ENCODE results near the gene RBM38.
"Not testable (repeated sequence)": the region's sequence is repeated elsewhere in the genome, so short reads cannot be mapped to it uniquely, and the experiment has no call there.

RBM38 gene

GRCh38 chr20:57390604-57391438 is at the start of gene RBM38:
Gene RBM38, plus strand, starts transcription at chr20:57391396. Its CDS starts 186 bp downstream, at chr20:57391582.
- H3K4me3 ChIP-seq (ENCODE audit: low read depth, low read length): peak within 1 kb of the TSS; percentile 69

GRCh38 chr20:57341663-57342062 is 49.5 kb upstream of the RBM38 start:
- TF ChIP-seq CTCF (IDR thresholded peaks at IDR 0.05; ENCODE audit: low read depth, low read length): no peak

More at GRCh38 chr20:57390604-57391438, at the start of gene RBM38:
- no peak for TF ChIP-seq CTCF (IDR thresholded peaks at IDR 0.05; ENCODE audit: low read depth, low read length)

GRCh38 chr20:57342829-57343228 is 48.4 kb upstream of the RBM38 start:
- H3K4me3 ChIP-seq (ENCODE audit: low read depth, low read length): no peak overlapping the region
- TF ChIP-seq CTCF (IDR thresholded peaks at IDR 0.05; ENCODE audit: low read depth, low read length): no peak

More at GRCh38 chr20:57341663-57342062, 49.5 kb upstream of the RBM38 start:
- H3K4me3 ChIP-seq (ENCODE audit: low read depth, low read length): no peak overlapping the region

- TF ChIP-seq CTCF (IDR thresholded peaks at IDR 0.05; ENCODE audit: low read depth, low read length): peak; percentile 45
- H3K4me3 ChIP-seq (ENCODE audit: low read depth, low read length): no peak overlapping the region
Observed at GRCh38 chr20:57346477-57346876, 44.7 kb upstream of the RBM38 start.

GRCh38 chr20:57347393-57347792 is 43.8 kb upstream of the RBM38 start:
- TF ChIP-seq CTCF (IDR thresholded peaks at IDR 0.05; ENCODE audit: low read depth, low read length): no peak
- no peak overlapping the region for H3K4me3 ChIP-seq (ENCODE audit: low read depth, low read length)

GRCh38 chr20:57348200-57348921 is 42.8 kb upstream of the RBM38 start:
- not testable (repeated sequence) for H3K4me3 ChIP-seq (ENCODE audit: low read depth, low read length)

GRCh38 chr20:57348922-57349574 is 42.1 kb upstream of the RBM38 start:
- H3K4me3 ChIP-seq (ENCODE audit: low read depth, low read length): not testable (repeated sequence)

Data from WI38 (cell line).